Body of pancreas (tissue), 4 donors: ENCODE data around the gene NACC2.

Source experiments
- CTCF ChIP-seq, 7 experiments: fragments of 450-650 bp in 4 of 7; fragments of 200-600 bp in 3 of 7; sonication (generic) in 3 of 7; IDR thresholded peaks; one replicate each; pipeline ENCODE4 v1.5.1; 2016 to 2019; ENCODE audit warnings: antibody characterized with exemption in 7 of 7
- POLR2A ChIP-seq, 3 donors: fragments of 450-650 bp; IDR thresholded peaks; one replicate each; pipeline ENCODE4 v1.6.1; 2016; ENCODE audit warnings: antibody characterized with exemption in 3 of 3, mild to moderate bottlenecking in 2 of 3

GRCh38 chr9:136011376-136011702, 83.8 kb downstream of the NACC2 start:
- TF ChIP-seq POLR2A (IDR thresholded peaks at IDR 0.05) (no peak), CTCF (IDR thresholded peaks at IDR 0.05) (no peak)
